Measurements from ENCODE around the gene DIAPH3. TPM values are rescaled to one million over a fixed set of nuclear protein-coding genes. Genes with fewer than 3 reads are reported as not detected.

DIAPH3 gene
- total RNA-seq, 1 donor from 2014 or later, result 2.6 TPM

GRCh38 chr13:59664586-59664985, 499.1 kb downstream of the DIAPH3 start:
- Mint-ChIP-seq H3K9me3 (ENCODE audit: unreplicated experiment) (no peaks in the 10 kb centered on the region), H3K4me3 (ENCODE audit: unreplicated experiment) (no peak overlapping the region), H3K27me3 (ENCODE audit: unreplicated experiment) (no peaks in the 10 kb centered on the region), H3K27ac (ENCODE audit: unreplicated experiment) (no peak overlapping the region), H3K4me1 (ENCODE audit: low read depth, unreplicated experiment) (peaks cover 10% of the 10 kb centered on the region), H3K36me3 (ENCODE audit: unreplicated experiment) (peaks cover under 1% of the 10 kb centered on the region)
- no peak for DNase-seq
- TF ChIP-seq, protein P1, sequence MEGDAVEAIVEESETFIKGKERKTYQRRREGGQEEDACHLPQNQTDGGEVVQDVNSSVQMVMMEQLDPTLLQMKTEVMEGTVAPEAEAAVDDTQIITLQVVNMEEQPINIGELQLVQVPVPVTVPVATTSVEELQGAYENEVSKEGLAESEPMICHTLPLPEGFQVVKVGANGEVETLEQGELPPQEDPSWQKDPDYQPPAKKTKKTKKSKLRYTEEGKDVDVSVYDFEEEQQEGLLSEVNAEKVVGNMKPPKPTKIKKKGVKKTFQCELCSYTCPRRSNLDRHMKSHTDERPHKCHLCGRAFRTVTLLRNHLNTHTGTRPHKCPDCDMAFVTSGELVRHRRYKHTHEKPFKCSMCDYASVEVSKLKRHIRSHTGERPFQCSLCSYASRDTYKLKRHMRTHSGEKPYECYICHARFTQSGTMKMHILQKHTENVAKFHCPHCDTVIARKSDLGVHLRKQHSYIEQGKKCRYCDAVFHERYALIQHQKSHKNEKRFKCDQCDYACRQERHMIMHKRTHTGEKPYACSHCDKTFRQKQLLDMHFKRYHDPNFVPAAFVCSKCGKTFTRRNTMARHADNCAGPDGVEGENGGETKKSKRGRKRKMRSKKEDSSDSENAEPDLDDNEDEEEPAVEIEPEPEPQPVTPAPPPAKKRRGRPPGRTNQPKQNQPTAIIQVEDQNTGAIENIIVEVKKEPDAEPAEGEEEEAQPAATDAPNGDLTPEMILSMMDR (IDR thresholded peaks at IDR 0.05; ENCODE audit: partially characterized antibody, unreplicated experiment), result no peak

GRCh38 chr13:59663707-59664106, 500.0 kb downstream of the DIAPH3 start:
- Mint-ChIP-seq H3K27me3 (ENCODE audit: unreplicated experiment) (no peaks in the 10 kb centered on the region), H3K9me3 (ENCODE audit: unreplicated experiment) (no peaks in the 10 kb centered on the region), H3K27ac (ENCODE audit: unreplicated experiment) (no peak overlapping the region), H3K4me3 (ENCODE audit: unreplicated experiment) (no peak overlapping the region), H3K4me1 (ENCODE audit: low read depth, unreplicated experiment) (peaks cover 14% of the 10 kb centered on the region), H3K36me3 (ENCODE audit: unreplicated experiment) (peaks cover 4% of the 10 kb centered on the region)
- TF ChIP-seq, protein P1 (IDR thresholded peaks at IDR 0.05; ENCODE audit: partially characterized antibody, unreplicated experiment), result no peak
- no peak for DNase-seq

GRCh38 chr13:59660582-59660981, 503.1 kb downstream of the DIAPH3 start:
- no peak for DNase-seq
- Mint-ChIP-seq H3K9me3 (ENCODE audit: unreplicated experiment) (no peaks in the 10 kb centered on the region), H3K4me3 (ENCODE audit: unreplicated experiment) (no peak overlapping the region), H3K4me1 (ENCODE audit: low read depth, unreplicated experiment) (peaks cover 10% of the 10 kb centered on the region), H3K27me3 (ENCODE audit: unreplicated experiment) (no peaks in the 10 kb centered on the region), H3K36me3 (ENCODE audit: unreplicated experiment) (peaks cover 4% of the 10 kb centered on the region), H3K27ac (ENCODE audit: unreplicated experiment) (no peak overlapping the region)
- TF ChIP-seq, protein P1 (IDR thresholded peaks at IDR 0.05; ENCODE audit: partially characterized antibody, unreplicated experiment), result no peak

DNA sequence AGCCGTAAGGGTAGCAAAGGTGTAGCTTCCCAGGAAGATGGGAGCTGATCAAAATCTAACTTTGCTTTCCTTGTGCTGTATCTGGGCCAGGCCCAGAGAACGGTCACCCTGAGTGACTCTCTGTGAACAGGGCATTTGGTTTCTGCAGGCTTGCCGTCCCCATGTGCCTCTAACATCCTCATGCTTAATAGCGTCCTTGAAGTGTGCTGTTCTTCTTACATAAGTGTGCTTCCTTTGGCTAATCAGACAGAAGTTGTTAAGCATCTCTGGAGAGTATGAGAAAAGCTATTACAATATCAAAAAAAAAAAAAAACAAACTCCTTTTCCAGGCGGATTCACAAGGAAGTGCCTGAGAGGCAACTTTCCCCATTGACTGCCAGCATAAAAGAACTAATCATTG, 503.7 kb downstream of the DIAPH3 start:
- Mint-ChIP-seq H3K4me3 (ENCODE audit: unreplicated experiment) (no peak overlapping the region), H3K4me1 (ENCODE audit: low read depth, unreplicated experiment) (peaks cover 6% of the 10 kb centered on the region), H3K9me3 (ENCODE audit: unreplicated experiment) (no peaks in the 10 kb centered on the region), H3K27me3 (ENCODE audit: unreplicated experiment) (no peaks in the 10 kb centered on the region), H3K36me3 (ENCODE audit: unreplicated experiment) (peaks cover 4% of the 10 kb centered on the region), H3K27ac (ENCODE audit: unreplicated experiment) (no peak overlapping the region)
- no peak for DNase-seq
- TF ChIP-seq, protein P1 (IDR thresholded peaks at IDR 0.05; ENCODE audit: partially characterized antibody, unreplicated experiment), result no peak

- H3K27ac Mint-ChIP-seq (ENCODE audit: unreplicated experiment), result no peak overlapping the region
- no peak overlapping the region for H3K4me3 Mint-ChIP-seq (ENCODE audit: unreplicated experiment)
- no peak for DNase-seq
- H3K9me3 Mint-ChIP-seq (ENCODE audit: unreplicated experiment), result no peaks in the 10 kb centered on the region
- TF ChIP-seq, protein P1 (IDR thresholded peaks at IDR 0.05; ENCODE audit: partially characterized antibody, unreplicated experiment), result no peak
- no peaks in the 10 kb centered on the region for H3K27me3 Mint-ChIP-seq (ENCODE audit: unreplicated experiment)
- H3K36me3 Mint-ChIP-seq (ENCODE audit: unreplicated experiment), result peaks cover 4% of the 10 kb centered on the region
- H3K4me1 Mint-ChIP-seq (ENCODE audit: low read depth, unreplicated experiment), result peaks cover 6% of the 10 kb centered on the region
Measured at GRCh38 chr13:59658738-59659330, 504.9 kb downstream of the DIAPH3 start.
